Activated naive CD4-positive, alpha-beta T cell treated with Interleukin-2 at 50 U/mL for 16 hours (primary cell): Measurements from ENCODE around the gene ADD3.

Source experiments
- DNase-seq: peaks from one replicate; pipeline ENCODE4 v3.0.0-alpha.2; 2020

Gene ADD3

GRCh38 chr10:110074298-110074697 is 66.5 kb downstream of the ADD3 start:
- DNase-seq, result no peak

GRCh38 chr10:110074758-110075671 is 67.2 kb downstream of the ADD3 start:
- DNase-seq, result no peak

- no peak for DNase-seq
Observed at GRCh38 chr10:110075686-110076085, 67.9 kb downstream of the ADD3 start.

GRCh38 chr10:110076559-110077318 is 69.0 kb downstream of the ADD3 start:
- no peak for DNase-seq

- DNase-seq, result no peak
Observed at GRCh38 chr10:110077436-110078130, 69.8 kb downstream of the ADD3 start.

- DNase-seq, result no peak
Observed at GRCh38 chr10:110078317-110078716, 70.5 kb downstream of the ADD3 start.

GRCh38 chr10:110081911-110082310 is 74.1 kb downstream of the ADD3 start:
- DNase-seq, result no peak

- no peak for DNase-seq
Observed at GRCh38 chr10:110083884-110084283, 76.1 kb downstream of the ADD3 start.

GRCh38 chr10:110087682-110088081 is 79.9 kb downstream of the ADD3 start:
- no peak for DNase-seq

GRCh38 chr10:110088367-110089104 is 80.8 kb downstream of the ADD3 start:
- DNase-seq, result no peak

GRCh38 chr10:110091830-110092229 is 84.0 kb downstream of the ADD3 start:
- DNase-seq, result no peak

GRCh38 chr10:110093722-110094121 is 85.9 kb downstream of the ADD3 start:
- DNase-seq, result no peak

GRCh38 chr10:110094786-110095185 is 87.0 kb downstream of the ADD3 start:
- no peak for DNase-seq

- no peak for DNase-seq
Observed at GRCh38 chr10:110101464-110102144, 93.8 kb downstream of the ADD3 start.

GRCh38 chr10:110103921-110104461 is 96.2 kb downstream of the ADD3 start:
- DNase-seq, result no peak

GRCh38 chr10:110105873-110106272 is 98.1 kb downstream of the ADD3 start:
- no peak for DNase-seq

GRCh38 chr10:110107430-110107829 is 99.6 kb downstream of the ADD3 start:
- no peak for DNase-seq

GRCh38 chr10:110107887-110108286 is 100.1 kb downstream of the ADD3 start:
- DNase-seq, result no peak

GRCh38 chr10:110109511-110109910 is 101.7 kb downstream of the ADD3 start:
- no peak for DNase-seq

GRCh38 chr10:110110338-110110737 is 102.6 kb downstream of the ADD3 start:
- no peak for DNase-seq

GRCh38 chr10:110113670-110114337 is 106.0 kb downstream of the ADD3 start:
- no peak for DNase-seq
